GM21360 (cell line): ENCODE results near the gene DLEC1.
"Not testable (repeated sequence)": the region's sequence is repeated elsewhere in the genome, so short reads cannot be mapped to it uniquely, and the experiment has no call there.

Source experiments
- ATAC-seq: cut with Tn5 transposase; IDR thresholded peaks from one replicate; pipeline ENCODE4 v1.9.1; 2021; ENCODE audit warnings: mild to moderate bottlenecking, moderate library complexity; ENCODE audit not compliant: unreplicated experiment

DLEC1 gene

GRCh38 chr3:38119821-38120692 is 81.0 kb downstream of the DLEC1 start:
- ATAC-seq = no peak

- ATAC-seq = no peak
Observed at GRCh38 chr3:38120693-38121450, 81.9 kb downstream of the DLEC1 start.

GRCh38 chr3:38121451-38121831 is 82.4 kb downstream of the DLEC1 start:
- ATAC-seq = no peak

- ATAC-seq = no peak
Observed at GRCh38 chr3:38121832-38122461, 82.9 kb downstream of the DLEC1 start.

GRCh38 chr3:38122712-38123290 is 83.8 kb downstream of the DLEC1 start:
- no peak for ATAC-seq

- no peak for ATAC-seq
Observed at GRCh38 chr3:38124324-38125122, 85.5 kb downstream of the DLEC1 start.

GRCh38 chr3:38125305-38126120 is 86.5 kb downstream of the DLEC1 start:
- ATAC-seq = no peak

GRCh38 chr3:38126121-38126892 is 87.3 kb downstream of the DLEC1 start:
- ATAC-seq = no peak

- ATAC-seq = no peak
Observed at GRCh38 chr3:38127611-38128302, 88.7 kb downstream of the DLEC1 start.

- ATAC-seq = no peak
Observed at GRCh38 chr3:38128303-38128655, 89.3 kb downstream of the DLEC1 start.

GRCh38 chr3:38129058-38129457 is 90.0 kb downstream of the DLEC1 start:
- ATAC-seq = no peak

GRCh38 chr3:38130631-38131065 is 91.6 kb downstream of the DLEC1 start:
- ATAC-seq = no peak

- no peak for ATAC-seq
Observed at GRCh38 chr3:38131621-38132369, 92.8 kb downstream of the DLEC1 start.

GRCh38 chr3:38133209-38133556 is 94.2 kb downstream of the DLEC1 start:
- ATAC-seq = no peak

- no peak for ATAC-seq
Observed at GRCh38 chr3:38133557-38134405, 94.8 kb downstream of the DLEC1 start.

- not testable (repeated sequence) for ATAC-seq
Observed at GRCh38 chr3:38134517-38135143, 95.6 kb downstream of the DLEC1 start.
